LoVo (cell line): ENCODE measurements around the gene CSNK2A2.
A peak's percentile ranks its signal among the peaks of the same experiment; 100 is the strongest.

Experiments
- DNase-seq: peaks from one replicate; pipeline ENCODE4 v3.0.0-alpha.2; 2016; ENCODE audit warnings: low spot score

Gene CSNK2A2

DNA sequence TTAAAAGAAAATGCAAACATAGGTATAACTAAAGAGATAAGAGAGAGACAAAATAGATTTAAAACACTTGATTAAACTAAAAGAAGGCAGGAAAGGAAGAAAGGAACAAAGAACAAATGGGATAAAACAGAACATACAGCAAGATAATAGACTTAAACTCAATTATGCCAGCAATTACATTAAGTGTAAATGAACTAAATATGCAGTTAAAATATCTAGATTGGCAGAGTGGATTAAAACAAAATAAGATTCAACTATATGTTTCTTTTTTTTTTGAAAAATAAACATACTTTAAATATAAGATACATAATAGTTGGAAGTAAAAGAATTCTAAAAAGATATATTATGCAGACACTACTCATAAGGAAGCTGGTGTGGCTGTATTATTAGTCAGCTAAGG, 59.1 kb downstream of the CSNK2A2 start:
- DNase-seq = no peak

DNA sequence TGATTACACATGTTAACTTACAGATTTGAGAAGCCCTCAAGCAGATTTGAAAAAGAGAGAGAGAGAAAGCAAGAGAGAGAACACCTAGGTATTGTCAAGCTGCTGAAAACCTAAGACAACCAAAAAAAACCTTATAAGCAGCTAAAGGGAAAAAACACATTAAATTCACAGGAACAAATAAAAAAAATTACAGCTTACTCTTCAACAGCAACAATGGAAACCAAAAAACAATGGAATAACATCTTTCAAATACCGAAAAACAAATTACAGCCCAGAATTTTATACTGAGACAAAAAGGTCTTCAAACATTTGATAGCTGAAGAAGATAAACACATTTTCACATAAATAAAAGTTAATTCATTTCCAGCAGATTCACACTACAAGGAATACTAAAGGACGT, 60.3 kb downstream of the CSNK2A2 start:
- no peak for DNase-seq

- DNase-seq = peak; percentile 100
These were observed 68.6 kb downstream of the CSNK2A2 start, which contains the start of gene CFAP20 for GRCh38 chr16:58129097-58129936. Gene CFAP20 (minus strand): TSS chr16:58129381. CDS start chr16:58129115, 266 bp downstream.

DNA sequence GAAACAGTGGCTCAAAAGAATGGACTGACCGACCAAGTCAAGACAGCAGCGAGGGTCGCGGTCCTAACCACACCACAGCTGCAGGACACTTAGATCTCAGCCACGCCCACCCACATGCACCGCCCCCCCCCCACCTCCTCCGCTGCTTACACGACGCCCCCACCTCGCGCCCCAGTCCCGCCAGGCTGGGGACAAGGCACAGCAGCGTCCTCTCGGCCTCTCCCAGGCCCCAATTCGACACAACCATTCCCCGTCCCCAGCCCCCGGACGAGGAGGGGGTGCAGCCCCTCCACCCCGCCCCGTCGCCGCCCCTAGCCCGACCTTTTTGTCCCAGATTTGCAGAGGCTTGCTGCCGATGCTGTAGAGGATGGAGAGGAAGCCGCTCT, 69.2 kb downstream of the CSNK2A2 start:
- DNase-seq = no peak

- DNase-seq = no peak
These were observed 69.7 kb downstream of the CSNK2A2 start for GRCh38 chr16:58128181-58128631.

GRCh38 chr16:58127634-58128033, 70.3 kb downstream of the CSNK2A2 start:
- no peak for DNase-seq

DNA sequence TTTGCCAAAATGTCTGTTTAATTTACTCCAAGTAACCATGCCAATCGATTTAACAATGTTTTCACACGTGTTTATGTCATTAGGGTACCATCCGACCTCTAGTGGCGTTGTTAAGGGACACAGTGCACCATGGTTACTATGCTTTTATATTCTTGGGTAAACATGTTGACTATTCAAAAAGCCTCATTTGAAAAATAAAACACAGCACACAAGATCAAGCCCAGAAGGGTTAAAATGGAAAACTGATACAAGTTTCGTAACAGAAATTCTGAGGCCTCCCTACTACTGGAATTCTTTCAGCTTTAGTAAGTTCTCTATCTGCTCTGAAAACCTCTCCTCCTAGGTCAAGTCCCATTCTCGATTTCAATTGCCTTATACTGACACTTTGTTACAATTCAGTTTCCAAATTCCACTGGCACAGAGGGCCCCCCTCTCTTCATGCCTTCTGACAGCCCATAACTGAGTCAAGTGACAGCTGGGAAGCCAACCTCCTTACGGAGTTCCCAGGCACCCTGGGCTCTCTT, 70.8 kb downstream of the CSNK2A2 start:
- no peak for DNase-seq

- DNase-seq = no peak
These were observed 71.4 kb downstream of the CSNK2A2 start for GRCh38 chr16:58126451-58126961.

DNA sequence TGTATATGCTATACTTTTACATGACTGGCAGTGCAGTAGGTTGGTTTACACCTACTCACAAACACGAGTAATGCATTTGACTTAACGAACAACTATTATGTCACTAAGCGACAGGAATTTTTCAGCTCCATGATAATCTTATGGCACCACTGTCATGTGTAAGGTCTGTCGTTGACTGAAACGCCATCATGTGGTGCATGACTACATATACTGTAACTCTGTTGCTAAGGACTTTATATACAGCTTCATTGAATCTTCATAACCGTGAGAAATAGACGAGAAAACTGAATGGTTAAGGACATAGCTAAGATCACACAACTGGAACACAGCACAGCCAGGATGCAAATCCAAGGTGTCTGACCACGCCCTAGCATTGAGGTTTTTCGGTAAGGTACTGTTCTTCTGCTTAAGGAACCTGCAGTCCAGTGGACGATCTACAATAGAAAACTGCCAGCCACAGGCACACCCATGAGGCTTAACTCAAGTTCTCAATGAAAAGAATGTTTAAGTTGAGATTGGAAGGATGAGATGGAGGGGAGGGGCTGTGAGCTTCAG, 72.0 kb downstream of the CSNK2A2 start:
- DNase-seq = no peak

DNA sequence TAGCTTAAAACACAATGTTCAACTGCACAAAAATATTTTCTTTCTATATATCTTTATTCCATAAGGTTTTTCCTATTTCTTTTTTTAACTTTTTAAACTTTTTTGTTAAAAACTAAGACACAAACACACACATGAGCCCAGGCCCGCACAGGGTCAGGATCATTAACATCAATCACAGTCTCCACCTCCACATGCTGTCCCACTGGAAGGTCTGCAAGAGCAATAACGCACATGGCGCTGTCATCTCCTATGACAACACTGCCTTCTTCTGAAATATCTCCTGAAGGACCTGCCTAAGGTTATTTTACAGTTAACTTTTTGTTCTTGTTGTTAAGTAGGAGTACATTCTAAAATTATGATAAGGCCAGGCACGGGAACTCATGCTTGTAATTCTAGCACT, 72.9 kb downstream of the CSNK2A2 start:
- DNase-seq = no peak

DNA sequence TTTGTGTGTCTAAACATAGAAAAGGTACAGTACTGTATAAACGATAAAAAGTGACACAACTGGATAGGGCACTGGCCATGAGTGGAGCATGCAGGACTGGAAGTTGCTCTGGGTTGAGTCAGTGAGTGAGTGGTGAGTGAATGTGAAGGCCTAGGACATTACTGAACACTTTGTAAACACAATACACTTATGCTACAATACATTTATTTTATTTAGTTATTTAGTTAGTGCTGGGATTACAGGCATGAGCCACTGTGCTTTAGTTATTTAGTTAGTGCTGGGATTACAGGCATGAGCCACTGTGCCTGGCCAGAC, 73.3 kb downstream of the CSNK2A2 start:
- DNase-seq = no peak

DNA sequence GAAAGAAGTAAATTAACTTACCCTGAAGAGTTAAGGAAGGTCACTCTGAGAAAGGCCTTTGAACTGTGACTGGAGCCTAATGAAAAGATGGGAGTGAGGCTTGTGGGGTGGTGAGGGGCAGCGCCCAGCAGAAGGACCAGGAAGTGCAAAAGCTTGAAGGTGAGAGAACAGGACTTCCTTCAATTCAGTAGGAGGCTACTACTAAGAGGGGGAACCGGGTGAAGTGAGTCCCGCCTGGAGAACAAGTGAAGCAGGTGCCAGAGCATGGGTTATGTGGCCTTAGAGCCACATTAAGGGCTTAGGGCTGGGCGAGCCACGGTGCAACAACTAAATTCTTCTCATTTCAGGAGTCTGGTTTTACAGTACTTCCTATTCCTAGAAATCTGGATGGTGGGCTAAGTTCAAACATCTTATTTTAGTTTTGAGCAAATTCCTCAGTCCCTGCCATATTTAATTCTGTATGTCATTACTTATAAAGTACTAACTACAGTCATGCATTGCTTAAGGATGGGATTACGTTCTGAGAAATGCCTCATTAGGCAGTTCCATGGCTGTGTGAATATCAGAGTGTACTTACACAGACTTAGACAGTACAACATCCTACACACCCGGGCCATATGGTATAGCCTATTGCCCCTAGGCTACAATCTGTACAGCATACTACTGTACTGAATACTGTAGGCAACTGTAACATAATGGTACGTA, 73.9 kb downstream of the CSNK2A2 start:
- DNase-seq = no peak

- DNase-seq = no peak
These were observed 76.8 kb downstream of the CSNK2A2 start for GRCh38 chr16:58121132-58121531.

DNA sequence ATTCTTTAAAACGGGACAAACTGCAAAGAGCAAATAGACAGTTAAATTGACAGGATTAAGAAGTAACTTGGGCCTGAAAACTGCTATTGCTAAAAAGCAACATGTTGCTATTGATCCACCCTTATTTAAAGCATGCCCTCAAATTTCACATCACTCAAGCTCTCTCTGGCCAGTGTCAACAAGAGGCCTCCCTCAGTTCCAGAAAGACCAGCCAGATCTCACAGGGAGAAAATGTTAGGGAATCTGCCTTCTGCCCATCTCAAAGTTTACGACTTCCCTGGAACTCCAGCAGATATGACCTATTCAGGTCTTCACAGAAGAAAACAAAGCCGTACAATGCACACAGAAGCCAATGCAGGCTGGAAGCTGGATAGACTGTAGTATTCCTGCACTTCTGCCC, 77.7 kb downstream of the CSNK2A2 start:
- no peak for DNase-seq

- no peak for DNase-seq
These were observed 78.4 kb downstream of the CSNK2A2 start for GRCh38 chr16:58119509-58119845.

- no peak for DNase-seq
These were observed 79.0 kb downstream of the CSNK2A2 start for GRCh38 chr16:58118801-58119508.

GRCh38 chr16:58116529-58116928, 81.4 kb downstream of the CSNK2A2 start:
- DNase-seq = no peak

GRCh38 chr16:58116081-58116480, 81.8 kb downstream of the CSNK2A2 start:
- no peak for DNase-seq

DNA sequence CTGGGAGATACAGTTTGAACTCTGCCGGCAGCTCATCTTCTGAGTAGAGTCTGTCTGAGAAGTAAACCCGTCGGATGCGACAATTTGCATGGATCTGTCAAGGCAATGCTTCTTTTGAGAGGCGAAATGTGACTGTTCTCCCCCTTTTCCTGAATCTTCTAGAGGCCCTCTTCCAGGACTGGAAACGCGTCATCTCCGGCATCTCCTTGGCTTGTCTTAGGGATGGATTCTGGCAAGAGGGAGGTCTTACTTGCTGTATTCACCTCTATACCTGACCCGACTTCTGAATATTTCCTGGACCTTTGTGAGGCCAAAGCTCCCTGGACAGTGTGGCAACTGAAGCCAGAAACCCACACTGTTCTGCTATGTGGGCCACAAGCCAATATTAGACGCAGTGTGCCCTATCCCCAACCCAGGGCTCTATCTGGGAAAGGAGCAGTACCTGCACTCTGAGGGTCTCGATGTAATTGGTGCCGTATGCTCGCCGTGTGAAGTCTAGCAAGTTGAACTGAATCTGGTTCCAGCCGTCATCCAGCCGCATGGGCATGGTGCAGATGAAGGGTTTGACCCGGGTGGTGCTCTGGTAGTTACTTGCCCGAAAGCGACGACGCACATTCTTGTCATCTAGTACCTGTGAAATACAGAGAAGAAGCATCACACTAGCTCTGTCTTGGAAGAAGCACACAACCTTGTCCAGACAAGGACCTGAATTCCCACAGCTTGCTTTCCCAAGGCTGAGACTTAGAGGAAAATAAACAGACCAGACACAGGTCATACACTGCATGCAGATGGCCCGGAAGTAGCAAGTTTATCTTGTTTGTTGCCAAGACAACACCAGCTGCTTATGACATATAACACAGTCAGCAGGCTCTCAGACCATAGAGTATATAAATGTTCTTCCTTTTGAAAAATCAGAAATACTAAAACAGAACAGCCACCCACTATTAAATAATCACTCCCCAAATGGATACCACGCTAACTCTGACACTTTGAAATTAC, 82.8 kb downstream of the CSNK2A2 start:
- no peak for DNase-seq

GRCh38 chr16:58111302-58111627, 86.6 kb downstream of the CSNK2A2 start:
- DNase-seq = no peak
